ENCODE data around the gene PCYT1A.

DNA sequence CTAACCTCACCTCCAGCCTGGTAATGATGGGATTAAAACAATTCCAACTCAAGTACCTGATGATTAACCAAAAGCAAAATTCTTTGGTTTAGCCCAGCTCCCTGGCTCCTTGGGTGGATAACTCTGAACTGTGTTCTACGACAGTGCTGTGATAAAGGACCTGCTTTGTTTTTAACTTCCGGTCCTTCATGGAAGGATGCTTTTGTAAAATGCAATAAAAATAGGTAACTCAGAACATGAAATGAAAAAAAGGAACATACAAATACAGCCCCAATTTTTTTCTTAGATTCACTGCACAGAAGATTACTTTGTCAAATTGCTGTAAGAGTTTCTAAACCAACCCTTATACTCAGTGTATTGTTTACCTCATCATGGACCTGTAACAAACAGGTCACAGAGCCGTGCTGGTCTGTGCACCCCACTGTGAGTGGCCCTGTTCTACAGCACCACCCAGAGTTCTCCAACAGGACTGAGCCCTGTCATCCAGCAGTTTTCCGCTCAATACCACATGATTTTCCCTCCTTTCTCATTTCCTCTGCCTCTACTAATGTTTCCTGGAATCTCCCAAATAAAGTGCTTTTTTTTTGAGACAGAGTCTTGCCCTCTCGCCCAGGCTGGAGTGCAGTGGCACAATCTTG lies 4.9 kb upstream of the PCYT1A start:
- TF ChIP-seq, protein P1, sequence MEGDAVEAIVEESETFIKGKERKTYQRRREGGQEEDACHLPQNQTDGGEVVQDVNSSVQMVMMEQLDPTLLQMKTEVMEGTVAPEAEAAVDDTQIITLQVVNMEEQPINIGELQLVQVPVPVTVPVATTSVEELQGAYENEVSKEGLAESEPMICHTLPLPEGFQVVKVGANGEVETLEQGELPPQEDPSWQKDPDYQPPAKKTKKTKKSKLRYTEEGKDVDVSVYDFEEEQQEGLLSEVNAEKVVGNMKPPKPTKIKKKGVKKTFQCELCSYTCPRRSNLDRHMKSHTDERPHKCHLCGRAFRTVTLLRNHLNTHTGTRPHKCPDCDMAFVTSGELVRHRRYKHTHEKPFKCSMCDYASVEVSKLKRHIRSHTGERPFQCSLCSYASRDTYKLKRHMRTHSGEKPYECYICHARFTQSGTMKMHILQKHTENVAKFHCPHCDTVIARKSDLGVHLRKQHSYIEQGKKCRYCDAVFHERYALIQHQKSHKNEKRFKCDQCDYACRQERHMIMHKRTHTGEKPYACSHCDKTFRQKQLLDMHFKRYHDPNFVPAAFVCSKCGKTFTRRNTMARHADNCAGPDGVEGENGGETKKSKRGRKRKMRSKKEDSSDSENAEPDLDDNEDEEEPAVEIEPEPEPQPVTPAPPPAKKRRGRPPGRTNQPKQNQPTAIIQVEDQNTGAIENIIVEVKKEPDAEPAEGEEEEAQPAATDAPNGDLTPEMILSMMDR (IDR thresholded peaks at IDR 0.05; ENCODE audit: low read length), result no peak
- TF ChIP-seq EZH2 (optimal IDR thresholded peaks at IDR 0.05; ENCODE audit: low read depth, low read length), result no peak

All from MM.1S (cell line).